Loucy (cell line): ENCODE data around the gene XXYLT1.

Experiments
- EZH2phosphoT487 ChIP-seq: fragments of 200-600 bp; IDR thresholded peaks from 2 replicates; pipeline ENCODE4 v1.6.1; 2018; ENCODE audit warnings: antibody characterized with exemption, mild to moderate bottlenecking, moderate library complexity, borderline replicate concordance
- TF ChIP-seq, protein P1 (sequence below): fragments of 200-600 bp; sonication (generic); conservative IDR thresholded peaks from 2 replicates; pipeline ENCODE4 v1.5.1; 2014; ENCODE audit warnings: mild to moderate bottlenecking, antibody characterized with exemption, low read length

GRCh38 chr3:195268576-195269309, 2.2 kb downstream of the XXYLT1 start:
- TF ChIP-seq, protein P1, sequence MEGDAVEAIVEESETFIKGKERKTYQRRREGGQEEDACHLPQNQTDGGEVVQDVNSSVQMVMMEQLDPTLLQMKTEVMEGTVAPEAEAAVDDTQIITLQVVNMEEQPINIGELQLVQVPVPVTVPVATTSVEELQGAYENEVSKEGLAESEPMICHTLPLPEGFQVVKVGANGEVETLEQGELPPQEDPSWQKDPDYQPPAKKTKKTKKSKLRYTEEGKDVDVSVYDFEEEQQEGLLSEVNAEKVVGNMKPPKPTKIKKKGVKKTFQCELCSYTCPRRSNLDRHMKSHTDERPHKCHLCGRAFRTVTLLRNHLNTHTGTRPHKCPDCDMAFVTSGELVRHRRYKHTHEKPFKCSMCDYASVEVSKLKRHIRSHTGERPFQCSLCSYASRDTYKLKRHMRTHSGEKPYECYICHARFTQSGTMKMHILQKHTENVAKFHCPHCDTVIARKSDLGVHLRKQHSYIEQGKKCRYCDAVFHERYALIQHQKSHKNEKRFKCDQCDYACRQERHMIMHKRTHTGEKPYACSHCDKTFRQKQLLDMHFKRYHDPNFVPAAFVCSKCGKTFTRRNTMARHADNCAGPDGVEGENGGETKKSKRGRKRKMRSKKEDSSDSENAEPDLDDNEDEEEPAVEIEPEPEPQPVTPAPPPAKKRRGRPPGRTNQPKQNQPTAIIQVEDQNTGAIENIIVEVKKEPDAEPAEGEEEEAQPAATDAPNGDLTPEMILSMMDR, result no peak
- no peak for TF ChIP-seq EZH2phosphoT487
